HG03108 (cell line): ENCODE results near the gene LY6G5C.

Source experiments
- ATAC-seq: cut with Tn5 transposase; IDR thresholded peaks from one replicate; pipeline ENCODE4 v1.9.1; 2021; ENCODE audit warnings: moderate library complexity; ENCODE audit not compliant: unreplicated experiment

The LY6G5C gene

DNA sequence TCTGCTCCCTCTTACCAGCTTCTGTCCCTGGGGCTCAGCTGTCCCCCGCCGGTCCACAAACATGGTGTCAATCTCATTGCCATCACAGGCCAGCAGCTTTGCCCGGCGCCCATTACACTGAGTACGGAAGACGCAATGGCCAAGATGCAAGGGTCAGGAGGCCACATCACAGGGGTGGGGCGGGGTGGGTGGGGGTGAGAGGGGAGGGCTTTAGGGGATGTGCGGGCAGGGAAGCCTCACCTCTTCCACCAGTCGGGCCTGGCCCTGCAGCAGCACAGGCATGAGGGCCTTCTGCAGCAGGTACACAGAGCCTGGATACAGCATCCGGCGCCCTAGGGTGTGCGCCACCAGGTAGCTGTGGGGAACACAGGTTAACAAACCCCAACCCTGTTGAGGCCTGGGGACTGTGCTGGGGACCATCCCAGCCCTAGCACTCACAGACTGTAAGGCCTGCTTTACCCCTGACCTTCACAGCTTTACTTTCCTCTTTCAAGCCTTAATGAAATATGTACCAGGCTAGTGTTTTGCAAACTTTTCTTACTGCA, 10.8 kb upstream of the LY6G5C start:
- ATAC-seq = no peak

DNA sequence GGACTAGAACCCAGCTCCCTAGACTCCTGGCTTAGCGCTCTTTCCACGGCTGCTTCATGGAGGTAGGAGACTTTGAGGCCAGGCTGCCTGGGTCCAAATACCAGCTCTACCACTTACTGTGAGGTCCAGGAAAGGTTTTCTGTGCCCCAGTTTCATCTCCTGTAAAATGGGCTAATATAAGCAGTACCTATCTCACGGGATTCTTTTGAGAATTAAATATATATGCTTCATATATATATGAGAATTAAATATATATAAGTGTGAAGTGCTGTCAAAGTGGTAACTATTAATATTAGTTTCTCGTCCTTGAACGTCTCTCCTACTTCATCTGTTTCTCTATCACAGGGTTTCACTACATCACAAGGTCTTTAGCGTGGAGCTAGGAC, 10.2 kb upstream of the LY6G5C start:
- no peak for ATAC-seq

DNA sequence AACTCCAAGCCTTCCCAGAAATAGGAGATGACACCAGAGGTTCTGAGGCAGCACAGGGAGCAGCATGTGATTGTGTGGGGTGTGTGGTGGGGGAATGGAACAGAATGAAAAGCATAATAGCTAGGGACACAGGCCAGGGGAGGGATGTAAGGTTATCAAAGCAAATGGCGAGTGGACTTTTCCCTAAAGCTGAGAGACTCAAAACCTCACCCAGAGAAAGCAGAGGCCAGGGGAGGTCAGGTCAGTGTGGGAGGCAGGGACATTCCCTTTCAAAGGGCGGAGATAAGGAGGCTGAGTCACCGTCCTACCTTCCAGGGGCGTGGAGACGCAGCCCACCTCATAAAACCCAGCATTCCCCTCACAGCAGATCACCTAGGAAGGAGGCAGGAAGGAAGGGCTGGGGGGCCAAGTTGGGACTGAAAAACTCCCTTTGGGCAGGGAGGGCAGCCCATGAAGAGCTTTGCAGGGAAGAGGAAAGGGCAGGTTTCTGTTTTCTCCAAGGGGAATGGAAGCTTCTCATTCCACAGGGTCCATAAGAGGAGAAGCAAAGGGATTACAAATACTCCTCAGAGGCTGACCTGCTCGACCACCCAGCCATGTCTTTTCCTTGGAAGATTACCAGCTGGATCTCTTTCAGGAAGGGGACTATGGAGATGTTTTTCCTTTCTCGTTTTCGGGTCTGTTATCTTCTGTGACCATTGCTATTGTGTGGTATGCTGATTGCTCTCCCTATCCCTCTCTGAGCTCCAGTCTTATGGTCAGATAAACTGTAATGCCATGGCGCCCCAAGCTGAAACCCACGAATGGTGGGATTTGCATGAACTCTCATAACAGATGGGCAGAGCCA, 9.6 kb upstream of the LY6G5C start:
- ATAC-seq = no peak

DNA sequence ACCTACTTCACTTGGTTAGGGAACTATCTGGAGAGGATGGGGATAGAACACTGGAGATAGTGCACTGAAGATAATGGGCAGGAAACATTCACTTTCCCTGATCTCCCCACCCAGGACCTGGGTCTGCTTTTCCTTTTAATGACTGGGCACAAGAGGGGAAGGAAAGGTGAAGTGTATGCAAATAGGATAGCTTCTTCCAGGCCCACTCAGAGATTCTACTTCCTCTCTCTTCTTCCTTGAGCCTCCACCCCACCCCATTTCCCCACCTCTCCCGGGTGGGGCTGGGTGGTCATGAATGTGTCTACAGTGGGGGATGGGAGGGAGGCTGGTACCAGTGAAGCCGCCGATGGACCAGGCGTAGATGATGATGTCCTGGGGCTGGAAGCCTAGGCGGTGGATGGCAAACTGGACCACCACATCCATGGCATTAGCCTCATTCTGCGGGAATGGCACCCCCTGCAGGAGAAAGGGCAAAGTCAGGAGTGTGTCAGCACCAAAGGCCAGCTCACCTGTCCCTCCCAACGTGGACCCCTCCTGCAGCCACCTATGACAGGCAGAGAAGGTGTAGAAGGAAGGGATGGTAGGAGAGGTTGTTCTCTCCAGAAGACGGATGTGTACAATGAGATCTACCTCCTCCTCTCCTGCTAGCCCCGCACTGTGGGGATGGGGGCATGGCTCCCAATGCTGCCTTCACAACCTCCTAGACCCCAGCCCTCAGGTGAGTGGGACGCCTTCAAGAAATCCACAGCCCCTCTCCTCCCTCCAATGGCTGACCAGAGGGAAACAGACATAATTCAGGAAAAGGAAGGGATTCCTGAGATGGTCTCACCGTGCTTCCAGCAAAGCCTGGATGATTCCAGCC, 8.6 kb upstream of the LY6G5C start:
- no peak for ATAC-seq

DNA sequence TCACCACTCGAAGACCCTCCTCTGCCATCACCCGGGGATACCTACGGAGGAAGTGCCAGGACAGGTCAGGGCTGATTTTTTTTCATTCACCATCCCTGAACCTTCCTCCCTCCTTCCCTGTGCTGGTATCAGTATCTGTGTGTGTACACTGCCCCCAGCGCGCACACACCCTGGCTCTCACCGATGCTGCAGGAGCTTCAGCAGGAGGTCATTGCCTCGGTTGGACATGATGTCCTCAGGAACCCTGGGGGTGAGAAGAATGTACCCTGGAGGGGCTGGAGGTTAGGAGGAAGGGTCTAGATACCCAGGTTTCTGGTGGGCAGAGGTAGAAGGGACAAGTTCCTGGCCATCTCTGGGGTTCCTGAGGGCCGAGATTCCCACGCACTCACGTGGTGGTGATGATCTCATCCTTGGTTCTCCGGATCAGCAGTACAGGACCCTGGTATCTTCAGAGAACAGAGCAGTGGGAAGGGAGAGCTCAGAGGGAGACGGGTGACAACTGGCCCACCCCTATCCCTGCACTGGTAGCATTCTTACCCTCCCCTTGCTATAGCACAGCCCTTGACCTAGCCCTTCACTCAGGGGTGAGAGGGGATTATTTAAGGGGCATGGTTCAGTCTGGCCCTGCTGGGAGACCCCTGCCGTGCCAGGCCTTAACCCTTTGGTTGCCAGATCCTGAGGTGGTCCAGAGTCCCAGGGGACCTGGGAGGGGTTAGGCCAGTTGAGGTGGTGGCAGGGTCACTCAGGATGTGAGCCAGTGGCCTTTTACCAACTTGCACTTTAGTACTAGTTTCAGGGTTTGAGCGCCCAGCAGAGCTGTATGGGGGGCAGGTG, 7.2 kb upstream of the LY6G5C start:
- no peak for ATAC-seq

DNA sequence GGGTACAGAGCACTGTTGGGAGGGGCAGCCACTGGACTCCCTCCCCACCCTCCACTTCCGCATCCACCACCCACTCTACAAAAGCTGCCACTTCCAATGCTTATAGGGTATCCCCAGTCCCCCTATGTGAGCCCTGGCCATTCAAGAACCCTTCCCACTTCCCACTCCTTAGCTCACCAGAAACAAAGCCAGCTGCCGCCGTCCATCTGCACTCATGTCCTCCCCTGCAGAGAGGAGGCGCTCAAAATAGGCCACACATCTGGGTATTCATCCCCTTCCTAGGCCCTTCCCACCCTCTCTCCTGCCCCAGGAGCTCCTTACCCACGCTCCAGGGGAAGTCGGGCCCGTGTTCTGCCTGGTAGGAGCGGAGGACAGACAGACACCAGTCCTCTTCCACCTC, 6.5 kb upstream of the LY6G5C start:
- no peak for ATAC-seq

DNA sequence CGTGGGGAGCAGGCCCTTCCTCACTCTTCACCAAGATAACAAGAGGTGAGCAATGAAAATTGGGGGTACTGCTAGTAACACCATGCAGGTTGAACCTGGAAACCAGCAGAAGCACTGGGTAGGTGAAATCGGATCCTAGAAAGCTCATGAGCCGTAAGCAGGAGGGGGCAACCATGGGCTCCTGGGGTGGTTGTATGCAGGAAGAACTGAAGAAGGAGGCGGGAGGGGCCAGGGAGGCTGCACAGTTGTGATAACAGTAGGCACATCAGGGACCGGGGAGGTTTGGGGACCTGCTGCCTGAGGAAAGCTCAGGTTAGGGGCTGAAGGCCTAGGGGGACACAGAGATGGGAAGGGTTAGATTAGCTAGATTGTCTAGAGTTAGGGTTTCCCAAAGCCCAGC, 5.6 kb upstream of the LY6G5C start:
- ATAC-seq = no peak

DNA sequence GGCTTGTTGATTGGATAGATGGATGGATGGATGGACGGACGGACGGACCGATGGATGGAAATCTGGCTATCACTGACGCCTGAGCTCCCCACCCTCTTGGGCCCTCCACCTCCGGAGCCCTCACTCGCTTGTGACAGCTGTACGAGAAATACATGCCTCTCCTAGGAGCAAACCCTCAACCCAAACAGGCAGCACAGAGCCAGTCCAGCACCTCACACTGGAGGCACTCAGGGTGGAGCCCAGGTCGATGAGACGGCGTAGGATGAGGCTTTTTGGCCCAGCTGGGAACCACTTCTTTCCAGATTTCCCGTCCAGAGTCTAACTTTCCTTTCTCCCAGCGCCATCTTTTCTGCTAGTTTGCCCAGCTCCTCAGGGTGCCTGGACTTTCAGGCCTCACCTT, 2.7 kb upstream of the LY6G5C start:
- ATAC-seq = no peak

DNA sequence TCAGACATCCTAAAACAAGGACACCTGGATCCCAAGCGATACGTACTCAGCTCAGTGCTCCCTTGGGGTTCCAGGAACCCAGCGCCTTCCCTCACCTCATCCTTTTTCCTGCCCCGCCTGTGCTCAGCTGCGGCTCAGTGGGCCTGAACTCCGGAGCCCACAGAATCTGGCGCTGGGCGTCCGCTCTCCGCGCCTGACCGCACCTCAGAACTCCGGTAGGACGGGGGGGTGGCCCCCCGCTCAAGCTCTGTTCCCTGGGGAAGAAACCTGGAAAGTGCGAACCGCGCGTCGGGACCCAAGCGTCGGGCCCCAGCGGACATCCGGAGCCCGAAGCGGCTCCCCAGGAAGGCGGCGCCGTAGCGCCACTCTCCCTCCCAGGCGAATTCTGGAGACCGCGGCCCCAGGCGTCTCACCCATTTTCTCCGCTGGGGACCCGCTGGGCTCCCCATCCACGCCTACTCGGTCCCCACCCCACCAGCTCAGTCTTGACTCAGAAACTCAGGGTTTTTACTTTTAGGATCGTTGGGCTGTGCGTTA, 336 bp upstream of the LY6G5C start:
- ATAC-seq = no peak

DNA sequence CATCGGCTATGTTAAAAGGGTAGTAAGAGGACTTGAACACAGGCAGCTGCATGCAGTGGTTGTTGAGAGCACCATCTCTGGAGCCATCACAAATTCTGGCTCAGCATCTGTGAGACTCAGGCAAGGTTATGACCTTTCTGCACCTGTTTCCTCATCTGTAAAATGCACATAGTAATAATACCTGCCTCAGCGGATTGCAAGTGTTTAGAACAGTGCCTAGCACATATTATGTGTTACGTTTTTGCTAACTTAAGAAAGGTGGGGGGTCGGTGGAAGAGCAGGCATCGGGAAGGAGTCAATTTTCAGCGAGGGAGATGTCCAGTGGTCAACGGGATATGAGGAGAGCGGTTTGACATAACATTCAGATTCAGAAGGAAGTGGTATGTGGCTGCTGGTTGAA, 2.9 kb downstream of the LY6G5C start:
- no peak for ATAC-seq

DNA sequence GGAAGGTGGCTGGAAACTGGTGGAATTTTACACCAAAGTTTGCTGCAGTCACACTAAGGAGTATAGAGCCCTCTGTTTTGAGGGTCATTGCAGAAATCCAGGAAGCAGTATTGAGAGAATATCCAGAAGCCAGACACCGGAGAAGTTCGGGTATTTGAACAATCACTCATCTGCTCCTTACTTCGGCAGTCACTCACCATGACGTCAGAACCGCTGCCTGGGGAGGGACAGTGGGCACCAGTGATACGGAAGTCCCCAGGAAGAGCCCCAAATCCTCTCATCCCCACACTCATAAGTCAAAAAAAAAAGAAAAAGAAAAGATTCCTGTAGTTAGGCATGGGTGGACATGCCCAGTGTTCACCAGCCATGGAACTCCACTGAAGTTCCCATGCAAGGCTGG, 4.0 kb downstream of the LY6G5C start:
- ATAC-seq = no peak

DNA sequence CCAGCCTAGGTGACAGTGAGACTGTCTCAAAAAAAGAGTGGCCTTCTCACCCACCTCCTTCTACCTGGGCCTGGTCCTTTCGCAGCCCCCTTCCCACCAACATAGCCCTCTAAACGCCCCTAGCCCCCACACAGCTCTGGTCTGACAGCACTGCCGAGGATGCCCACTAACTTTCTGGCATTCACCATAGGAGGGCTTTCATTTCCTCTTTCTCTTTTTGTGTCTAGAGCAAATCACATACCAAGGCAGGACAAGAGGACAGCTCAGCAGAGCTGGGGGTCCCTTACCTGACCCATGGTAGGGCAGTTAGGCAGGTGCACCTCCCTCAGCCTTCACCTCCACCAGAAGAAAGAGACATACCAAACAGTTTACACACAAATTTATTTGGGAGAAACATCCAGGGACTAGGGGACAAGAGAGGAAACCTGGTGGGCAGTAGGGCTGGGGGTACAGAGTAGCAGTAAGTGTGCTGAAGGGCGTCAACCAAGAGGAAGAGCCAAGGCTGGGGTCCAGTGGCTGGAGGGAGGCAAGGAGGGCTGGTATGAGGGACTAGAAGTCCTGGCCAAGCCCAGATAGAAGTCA, 4.5 kb downstream of the LY6G5C start:
- no peak for ATAC-seq

DNA sequence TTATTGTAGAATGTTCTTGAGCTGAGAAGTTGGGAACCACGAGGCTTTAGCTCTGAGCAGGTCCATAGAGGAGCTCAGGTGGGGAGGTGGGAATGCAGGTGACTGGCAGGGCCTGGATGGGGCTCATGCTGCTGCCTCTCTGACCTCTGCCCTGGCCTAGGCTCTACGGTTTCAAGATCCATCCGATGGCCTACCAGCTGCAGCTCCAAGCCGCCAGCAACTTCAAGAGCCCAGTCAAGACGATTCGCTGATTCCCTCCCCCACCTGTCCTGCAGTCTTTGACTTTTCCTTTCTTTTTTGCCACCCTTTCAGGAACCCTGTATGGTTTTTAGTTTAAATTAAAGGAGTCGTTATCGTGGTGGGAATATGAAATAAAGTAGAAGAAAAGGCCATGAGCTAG, 11.2 kb downstream of the LY6G5C start, which contains the start of gene LY6G5B:
Gene LY6G5B, plus strand, starts transcription at position 301 of the 400 bp plus-strand sequence. CDS start 975 bp downstream, outside the sequence.
- no peak for ATAC-seq

DNA sequence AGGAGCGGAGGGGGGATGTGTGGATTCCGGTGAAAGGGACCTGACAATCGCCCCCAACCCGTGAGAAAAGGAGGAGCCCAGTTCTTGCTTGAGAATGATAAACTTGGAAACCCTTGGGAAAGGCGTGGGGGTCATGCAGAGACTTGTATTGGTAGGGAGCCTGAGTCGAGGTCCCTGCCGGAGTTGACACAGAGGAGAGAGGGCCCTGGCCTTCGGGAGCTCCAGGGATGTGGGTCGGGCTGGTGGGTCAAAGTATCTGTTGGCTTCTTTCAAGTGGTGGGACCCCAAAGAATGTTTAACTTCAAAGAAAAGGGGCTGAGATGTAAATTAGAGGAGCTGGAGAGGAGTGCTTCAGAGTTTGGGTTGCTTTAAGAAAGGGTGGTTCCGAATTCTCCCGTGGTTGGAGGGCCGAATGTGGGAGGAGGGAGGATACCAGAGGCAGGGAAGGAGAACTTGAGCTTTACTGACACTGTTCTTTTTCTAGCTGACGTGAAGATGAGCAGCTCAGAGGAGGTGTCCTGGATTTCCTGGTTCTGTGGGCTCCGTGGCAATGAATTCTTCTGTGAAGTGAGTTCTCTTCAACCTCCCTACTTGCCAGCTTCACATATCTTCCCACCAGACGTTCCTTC, 14.4 kb downstream of the LY6G5C start:
- no peak for ATAC-seq

DNA sequence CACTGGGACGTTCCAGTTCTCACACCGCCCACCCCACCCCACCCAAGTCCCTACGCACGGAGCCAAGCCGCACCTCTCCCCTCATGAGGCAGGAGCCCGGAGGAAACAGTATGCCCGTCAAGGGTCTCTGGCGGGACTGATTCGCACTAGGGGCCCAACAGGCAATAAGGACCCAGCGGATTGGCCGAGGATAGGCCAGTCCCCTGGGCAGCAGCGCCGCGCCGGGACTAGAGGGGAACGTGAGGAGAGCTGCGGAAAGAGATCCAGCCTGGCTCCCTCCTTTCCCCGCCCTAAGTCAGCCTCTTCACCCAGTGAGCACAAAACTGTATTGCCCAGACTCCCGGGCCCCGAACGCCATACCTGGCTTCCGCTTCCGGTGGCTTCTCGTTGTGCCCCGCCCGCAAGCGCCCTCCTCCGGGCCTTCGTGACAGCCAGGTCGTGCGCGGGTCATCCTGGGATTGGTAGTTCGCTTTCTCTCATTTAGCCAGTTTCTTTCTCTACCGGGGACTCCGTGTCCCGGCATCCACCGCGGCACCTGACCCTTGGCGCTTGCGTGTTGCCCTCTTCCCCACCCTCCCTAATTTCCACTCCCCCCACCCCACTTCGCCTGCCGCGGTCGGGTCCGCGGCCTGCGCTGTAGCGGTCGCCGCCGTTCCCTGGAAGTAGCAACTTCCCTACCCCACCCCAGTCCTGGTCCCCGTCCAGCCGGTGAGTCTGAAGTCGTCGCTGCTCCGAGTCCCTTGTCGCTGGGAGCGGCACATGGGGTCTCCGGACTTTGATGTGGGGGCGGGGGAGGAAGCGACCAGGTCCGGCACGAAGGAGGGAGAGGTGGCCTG, 15.1 kb downstream of the LY6G5C start, which contains the start of gene CSNK2B:
Gene CSNK2B, plus strand, starts transcription at position 580 of the 836 bp plus-strand sequence. CDS start 752 bp downstream, outside the sequence.
- peak; percentile 75 for ATAC-seq

DNA sequence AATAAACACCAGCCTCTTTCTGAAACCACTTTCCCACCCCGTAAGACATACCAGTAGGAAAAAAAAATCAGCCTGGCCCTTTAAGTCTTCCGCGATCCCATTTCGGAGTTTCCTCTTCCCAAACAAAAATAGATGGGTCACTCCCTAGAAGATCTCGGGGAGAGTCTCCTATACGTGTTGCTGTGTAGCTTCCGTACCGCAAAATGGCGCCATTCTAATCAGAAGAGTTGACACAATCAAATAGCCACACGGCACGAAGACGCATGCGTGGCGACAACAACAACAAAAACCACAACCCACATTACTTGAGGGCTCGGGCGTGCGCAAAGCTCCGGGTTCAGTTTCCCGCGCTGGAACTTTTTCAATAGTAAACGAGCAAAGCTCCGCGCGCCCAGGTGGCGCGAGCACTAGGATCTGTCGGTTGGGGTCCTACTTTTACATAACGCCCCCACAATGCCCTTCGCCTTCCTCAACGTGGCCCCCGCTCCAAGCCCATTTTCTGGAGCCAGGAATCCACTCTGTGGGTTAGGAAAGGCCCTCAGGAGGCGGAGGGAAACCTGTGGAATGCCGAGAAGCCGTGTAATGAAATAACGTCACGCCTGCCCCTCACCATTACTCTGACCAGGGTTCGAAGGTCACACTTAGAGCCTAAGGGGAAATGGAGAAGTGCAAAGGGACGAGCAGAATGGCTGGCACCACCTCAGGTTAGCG, 15.9 kb downstream of the LY6G5C start, which contains the start of gene GPANK1:
Gene GPANK1, minus strand, starts transcription at position 208 of the 711 bp plus-strand sequence. CDS start 519 bp downstream, outside the sequence.
- peak; percentile 27 for ATAC-seq

DNA sequence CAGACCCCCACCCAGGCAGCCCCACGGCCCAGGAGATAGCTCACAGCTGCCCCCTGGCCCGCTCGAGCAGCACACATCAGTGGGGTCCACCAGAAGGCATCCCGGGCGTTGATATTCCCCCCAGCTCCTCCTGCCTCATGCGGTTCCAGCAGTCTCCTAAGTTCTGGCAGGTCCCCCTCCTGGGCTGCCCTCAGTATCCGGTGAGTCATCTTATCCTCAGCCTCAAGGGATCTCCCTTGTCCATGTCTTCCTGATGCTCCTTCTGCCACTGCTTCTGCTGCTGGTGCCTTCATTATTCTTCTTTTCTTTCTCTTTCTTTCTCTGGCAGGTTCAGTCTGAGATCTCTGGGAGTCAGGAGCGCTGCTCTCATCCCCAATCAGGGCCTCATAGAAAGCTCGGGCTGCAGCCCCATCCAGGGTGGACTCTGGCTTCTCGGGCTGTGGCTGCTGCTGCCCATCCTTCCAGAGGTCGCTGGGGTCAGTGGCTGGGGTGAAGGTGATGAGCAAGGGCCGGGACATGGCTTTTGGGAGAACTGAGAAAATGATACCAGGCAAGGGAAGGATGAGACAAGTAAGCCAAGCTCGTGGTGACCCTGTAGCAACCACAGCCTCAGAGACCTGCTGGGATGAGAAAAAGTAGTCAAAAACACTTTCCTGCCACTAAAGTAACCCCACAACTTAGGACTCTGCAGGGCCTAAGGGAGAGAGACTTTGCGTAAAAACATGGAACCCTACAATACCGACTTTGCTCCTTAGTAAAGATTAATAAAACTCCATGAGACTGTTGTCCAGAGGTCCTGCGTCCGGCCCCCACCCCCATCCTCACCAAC, 16.7 kb downstream of the LY6G5C start:
- ATAC-seq = no peak
